DMS53 treated with DMSO at 0.1 percent for 48 hours (cell line): ENCODE data around the gene BTBD3.

ENCODE experiments used
- DNase-seq: peaks from one replicate; lab custom pipeline; 2025; ENCODE audit not compliant: unreplicated experiment; lab: John Stamatoyannopoulos, UW

Gene BTBD3

DNA sequence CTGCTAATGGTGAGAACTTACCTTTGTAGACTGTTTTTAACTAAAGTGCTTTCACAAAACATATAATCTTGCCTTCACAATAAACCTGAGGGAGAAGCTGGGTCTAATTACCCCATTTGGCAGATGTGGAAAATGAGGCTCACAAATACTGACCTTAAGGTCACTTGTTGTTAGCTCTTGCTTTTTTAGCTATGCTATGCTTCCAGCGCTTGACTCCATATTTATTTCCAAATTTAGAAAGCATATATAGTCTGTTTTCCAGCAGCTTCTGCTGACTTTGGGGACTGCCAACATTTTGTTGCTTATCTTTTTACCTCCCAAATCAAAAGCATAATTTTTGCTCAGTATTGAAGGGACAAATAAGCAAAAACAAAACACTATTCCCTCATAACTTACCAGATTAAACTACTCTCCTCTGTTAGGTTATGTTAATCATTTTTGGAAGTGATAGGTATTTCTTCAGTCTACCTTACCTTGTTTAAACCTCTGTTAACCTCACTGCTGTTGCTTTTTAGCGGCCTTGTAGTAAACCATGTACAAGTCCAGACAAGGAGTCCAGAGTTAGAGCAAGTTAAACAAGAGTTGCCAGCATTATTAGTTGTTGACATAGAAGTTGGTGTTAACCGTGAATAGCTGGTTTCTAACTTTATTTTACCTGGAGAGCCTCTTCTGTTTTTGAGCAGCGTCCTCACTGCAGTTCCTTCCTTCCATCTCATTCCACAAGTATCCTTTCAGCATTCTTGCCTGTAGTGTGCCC lies 4.9 kb upstream of the BTBD3 start:
- no peak for DNase-seq

DNA sequence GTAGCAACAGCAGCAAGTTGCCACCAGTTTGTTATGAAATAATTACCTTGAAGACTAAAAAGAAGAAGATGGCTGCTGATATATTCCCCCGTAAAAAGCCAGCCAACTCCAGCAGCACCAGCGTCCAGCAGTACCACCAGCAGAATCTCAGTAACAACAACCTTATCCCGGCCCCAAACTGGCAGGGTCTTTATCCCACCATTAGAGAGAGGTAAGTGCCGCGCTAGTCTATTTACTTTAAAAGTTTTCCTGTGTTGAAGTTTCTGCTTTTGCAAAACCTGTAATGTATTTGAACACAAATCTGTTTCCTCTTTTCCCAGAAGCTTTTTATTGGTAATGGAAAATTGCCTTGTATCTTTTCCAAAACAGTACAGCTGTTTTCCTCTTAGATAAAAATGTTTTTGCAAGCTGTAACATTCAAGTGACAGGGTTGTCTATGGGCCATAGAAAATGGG lies 725 bp downstream of the BTBD3 start:
- no peak for DNase-seq

DNA sequence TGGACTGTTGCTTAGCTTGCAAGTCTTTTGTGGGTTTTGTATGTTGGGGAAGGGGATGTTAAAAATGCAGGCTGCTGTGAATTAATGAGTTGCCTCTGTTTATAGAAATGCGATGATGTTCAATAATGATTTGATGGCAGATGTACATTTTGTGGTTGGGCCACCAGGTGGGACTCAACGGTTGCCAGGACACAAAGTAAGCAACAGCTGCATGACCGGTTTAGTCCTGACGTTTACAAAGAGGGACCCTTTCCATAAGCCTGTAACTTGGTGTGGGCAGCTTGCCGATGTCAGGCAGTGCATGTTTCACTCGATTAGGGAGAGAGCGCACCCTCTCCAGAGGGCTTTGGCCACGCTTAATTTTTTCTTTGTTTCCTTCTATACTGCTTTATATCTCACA lies 1.3 kb downstream of the BTBD3 start:
- DNase-seq, result peak; percentile 45

DNA sequence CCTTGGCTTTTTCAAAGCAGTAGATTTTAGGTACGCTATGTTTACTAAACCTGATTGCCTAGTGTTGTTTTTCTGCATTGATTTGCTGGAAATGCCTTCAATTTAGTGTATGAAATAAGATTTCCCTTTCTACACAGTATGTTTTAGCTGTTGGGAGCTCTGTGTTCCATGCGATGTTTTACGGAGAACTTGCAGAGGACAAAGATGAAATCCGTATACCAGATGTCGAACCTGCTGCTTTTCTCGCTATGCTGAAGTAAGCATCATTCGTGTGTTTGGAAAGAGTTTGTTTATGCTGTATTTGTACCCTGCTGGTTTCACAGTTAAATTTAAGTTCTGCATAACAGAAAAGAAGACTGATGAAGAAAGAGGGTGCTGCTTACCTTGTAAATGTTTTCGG lies 1.9 kb downstream of the BTBD3 start:
- DNase-seq, result no peak

DNA sequence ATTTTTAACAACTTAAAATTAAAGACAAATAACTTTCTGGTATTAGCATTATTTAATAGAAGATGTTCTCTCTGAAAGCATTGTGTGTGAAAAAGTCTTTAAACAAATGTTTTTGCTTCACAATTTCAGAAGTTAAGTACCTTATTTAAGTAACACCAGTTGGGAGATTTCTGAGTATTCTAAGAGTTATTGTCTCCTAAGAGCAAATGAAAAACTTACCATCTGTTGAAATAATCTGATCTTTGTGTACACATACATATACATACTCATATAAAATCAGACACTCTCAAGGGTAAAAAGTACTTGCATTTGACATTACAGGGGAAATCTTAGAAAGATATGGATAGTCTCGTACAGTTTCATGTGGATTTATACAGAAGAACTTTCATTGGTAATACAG lies 2.4 kb downstream of the BTBD3 start:
- DNase-seq, result no peak

DNA sequence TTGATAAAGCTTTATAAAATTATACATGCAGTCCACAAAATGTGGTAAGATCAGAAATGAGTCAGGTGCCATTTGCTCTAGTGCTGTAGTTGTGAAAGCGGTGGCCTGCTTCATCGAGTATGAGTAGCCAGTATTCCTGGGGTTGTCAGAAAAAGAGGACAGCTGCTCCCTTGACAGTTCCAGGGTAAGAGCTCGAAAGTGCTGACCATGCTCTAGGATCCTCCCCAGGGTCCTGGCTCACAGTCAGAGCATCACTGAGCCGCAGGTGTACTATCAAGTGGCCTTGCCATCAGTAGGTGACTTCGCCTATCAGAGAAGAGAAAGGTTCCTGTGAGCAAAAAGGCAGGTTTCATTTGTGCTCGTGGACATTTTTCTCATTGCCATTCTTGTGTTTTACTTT lies 3.6 kb downstream of the BTBD3 start:
- no peak for DNase-seq

DNA sequence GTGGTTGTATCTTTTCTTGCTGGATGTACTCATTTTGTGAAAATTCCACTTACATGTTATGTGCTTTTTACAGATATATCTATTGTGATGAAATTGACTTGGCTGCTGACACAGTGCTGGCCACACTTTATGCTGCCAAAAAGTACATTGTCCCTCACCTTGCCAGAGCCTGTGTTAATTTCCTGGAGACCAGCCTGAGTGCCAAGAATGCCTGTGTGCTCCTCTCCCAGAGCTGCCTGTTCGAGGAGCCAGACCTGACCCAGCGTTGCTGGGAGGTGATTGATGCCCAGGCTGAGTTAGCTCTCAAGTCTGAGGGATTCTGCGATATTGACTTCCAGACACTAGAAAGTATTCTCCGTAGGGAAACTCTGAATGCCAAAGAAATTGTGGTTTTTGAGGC lies 4.9 kb downstream of the BTBD3 start:
- no peak for DNase-seq

DNA sequence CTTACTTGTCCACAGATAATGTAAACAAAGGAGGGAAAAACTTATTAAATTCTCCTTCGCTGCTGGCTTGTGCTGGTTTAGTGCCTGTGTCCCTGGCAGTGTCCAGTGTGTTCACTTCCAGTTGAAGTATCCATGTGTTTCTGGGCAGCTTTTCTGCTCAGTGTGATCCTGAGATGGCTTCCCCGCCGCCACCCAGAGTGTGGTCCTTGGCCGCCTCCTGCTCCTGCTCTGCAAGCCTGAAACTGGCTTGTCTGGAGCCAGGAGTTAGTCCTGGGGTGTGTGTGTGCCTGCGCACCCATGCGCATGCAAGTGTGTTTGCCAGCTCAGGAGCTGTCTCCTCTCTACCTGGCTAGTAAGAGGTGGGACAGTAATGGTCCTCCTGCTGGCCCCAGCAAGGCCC lies 7.2 kb downstream of the BTBD3 start:
- DNase-seq, result no peak

DNA sequence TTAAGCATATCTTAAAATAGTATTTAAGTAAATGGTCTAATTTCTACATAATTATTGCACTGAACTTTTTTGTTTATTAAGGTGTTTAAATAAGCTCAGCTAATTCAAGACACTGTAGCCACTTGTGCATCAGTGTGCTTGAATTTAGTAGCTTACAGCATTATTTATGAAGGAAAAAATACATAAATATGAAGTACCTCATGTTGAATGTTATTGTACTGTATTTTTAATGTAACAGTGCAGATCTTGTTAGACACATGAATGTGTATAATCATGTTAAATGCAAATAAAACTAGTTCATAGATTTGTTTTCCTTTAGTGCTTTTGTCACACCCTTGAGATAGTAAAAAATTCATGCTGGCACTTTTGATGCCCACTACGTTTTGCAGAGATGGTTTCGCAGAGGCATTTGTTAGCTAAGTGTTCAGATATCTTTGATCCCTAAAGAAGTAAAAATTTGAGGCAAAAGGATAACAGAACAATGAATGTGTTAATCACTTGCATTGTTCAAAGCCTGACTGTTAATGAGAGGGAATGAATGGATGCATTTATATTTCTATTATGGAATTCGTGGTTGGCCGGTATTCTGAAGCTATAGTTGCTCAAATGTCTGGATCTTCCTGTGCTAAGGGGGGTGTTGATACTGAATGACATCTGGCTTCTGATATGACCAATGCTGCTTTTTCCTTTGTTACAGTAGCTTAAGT lies 8.8 kb downstream of the BTBD3 start:
- DNase-seq, result no peak

DNA sequence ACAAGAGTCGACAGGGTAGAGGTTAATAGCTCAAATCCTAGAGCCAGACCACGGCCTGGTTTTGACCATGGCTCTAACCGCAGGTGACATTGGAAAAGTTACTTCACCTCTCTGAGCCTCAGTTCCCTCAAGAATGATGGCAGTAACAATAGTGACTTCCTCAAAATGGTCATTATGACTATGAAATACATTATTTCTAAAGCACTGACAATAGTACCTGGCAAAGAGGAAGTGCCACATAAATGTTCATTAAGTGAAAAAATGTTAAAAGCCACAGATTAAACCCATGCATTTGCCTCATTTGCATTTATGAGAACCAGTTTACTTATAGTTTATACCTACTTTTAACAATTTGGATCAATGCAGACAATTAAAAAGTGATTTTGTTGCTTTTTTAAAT lies 12.3 kb downstream of the BTBD3 start:
- no peak for DNase-seq

DNA sequence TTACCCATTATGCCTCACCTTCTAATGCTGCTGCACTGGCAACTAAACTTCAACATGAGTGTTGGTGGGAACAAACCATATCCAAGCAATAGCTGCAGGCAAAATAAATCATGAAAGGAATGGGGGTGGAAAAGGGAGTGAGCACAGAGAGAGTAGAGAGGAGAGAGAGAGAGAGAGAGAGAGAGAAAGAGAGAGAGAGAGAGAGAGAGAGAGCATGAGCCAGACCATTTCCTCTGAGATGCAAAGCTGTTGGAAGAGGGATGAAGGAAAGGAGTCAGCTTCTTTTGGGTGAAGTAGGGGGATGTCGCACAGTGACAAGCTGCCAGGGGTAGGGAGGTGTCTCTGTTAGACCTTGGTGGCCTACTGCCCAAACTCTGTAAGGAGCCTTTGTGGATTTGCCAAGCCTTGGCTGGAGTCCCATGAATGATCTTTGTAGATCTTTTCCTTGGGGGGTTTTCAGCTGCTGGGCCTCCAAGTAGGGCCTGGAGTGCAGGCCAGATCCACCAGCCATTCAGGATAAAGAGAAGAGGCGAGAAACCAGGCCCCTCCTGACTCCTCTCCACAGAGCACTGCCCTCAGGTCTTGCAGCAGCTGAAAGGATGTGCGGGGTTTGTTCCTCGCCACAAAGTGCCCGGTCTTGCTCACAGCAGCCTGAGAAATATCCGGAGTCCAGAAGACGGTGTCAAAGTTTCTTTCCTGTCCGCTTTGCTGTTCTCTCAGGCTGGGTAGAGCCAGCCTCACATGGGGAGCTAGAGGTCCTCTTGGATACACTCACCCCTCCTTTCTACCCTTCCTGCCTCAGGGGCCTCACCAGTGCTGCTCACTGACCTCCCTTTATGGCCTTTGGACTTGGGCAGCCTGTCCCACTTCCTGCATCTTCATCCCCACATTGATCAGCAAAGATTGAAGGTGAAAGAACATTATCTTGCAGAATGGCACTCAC lies 17.8 kb downstream of the BTBD3 start:
- peak; percentile 17 for DNase-seq

DNA sequence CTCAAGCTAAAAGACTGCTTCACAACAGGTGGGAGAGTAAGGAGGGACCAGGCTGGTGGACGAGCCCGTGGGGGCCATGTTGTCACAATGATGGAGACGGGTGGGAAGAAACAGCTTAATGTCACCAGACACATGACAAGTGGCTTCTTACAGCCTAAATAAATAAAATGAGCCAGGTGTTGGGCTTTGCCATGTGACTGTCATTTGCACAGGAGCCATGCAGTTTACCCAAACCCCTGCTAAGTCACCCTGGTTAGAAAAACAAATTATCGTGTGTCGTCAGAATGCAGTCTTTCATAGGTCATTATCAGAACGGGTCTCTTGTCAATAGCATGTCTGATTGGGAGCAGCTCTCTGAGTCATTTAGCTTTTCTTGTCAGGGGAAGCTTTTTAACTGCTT lies 18.5 kb downstream of the BTBD3 start:
- DNase-seq, result peak; percentile 88

DNA sequence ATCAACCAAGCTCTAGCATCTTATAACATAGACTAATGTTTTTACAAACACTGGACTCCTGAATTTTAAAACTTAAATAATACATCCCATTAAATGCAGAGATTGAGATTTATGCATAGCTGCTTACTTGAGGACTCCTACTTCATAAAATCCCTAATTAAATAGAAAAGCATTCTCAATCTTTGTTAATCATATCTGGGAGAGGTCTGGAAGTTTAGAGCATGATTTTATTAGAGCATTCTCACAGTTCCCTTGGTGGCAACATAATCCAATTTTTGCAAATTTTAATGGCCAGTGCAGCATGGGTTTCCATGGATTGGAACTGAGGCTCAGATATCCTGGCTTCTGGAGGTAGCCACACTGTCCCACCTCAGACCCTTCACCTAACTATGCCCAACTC lies 19.5 kb downstream of the BTBD3 start:
- no peak for DNase-seq

DNA sequence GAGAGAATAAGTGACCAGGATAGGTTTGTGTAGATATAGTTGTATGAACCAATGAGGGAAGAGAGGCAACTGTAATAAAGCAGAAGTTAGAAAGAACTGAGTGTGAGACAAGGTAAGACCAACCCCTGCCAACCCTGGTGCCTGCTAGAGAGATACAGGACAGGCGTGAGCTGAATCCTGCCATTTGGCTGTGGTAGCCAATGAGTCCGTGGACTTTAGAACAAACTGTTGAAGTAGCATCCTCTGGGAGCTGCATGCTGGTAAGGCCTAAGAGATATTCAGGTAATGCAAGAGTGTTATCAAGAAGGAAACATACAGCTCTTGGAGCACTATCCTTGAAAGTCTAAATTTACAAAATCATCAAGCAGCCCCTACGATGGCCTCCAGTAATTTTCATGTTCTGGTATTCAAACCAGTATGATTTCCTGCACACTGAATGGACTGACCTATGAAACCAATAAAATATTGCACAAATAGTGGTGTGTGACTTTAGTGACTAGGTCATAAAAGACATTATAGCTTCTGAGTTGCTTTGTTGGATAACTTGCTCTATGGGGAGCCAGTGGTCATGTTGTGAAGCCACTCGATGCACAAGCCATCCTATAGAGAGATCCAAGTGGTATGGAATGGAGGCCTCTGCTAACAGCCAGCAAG lies 24.0 kb downstream of the BTBD3 start:
- DNase-seq, result no peak

DNA sequence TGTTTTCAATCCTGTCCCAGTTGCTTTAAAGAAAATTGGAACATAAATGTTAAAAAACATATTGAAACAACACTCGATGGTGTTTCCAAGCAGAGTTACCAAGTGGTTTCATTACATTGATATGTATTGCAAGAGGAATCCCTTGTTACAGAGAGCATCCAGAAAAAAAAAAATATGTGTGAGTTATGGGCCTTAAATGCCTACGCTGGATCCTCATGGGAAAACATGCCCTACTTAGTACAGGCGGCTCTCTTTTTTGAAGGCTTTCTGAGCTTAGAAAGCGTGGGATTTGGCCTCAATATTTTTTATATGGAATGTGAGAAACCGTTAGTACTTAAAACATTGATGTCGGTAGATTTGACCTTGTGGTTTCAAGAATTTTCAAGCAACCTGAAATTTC lies 26.1 kb downstream of the BTBD3 start:
- DNase-seq, result no peak

DNA sequence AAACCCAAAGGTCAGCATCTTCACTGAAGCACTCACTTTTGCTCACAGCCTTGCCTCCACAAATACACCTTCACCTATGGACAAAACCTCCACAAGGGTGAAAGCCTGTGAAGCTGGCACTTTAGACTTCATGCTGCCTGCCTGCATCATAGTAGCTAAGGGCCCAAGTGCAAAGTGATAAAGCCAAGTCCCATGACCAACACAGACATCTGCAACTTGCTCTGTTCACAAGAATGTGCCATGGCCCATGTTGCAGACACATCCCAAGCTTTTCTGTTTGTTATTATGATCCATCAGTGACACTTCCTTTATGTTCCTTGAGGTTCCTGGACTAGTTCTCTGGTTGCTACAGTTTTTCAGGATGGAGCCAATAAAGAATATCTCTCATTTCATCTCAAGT lies 31.1 kb downstream of the BTBD3 start:
- no peak for DNase-seq

DNA sequence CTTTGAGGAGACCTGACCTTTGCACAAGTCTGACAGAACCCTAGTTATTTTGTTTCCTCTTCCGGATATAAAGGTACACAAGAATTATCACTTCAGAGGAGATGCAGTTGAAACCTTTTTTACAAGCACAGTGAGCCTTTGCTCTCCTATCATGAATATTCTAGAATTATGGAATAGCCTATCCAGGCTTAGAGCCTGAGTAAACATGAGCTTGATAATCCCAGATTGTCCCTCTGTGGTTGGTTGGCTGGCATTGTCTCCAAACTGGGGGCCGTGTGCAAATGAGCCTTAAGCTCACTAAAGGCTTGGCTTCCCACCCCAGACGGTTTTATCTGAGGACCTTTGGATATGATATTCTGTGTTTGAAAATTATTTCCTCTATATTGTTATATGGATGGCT lies 32.0 kb downstream of the BTBD3 start:
- DNase-seq, result no peak

DNA sequence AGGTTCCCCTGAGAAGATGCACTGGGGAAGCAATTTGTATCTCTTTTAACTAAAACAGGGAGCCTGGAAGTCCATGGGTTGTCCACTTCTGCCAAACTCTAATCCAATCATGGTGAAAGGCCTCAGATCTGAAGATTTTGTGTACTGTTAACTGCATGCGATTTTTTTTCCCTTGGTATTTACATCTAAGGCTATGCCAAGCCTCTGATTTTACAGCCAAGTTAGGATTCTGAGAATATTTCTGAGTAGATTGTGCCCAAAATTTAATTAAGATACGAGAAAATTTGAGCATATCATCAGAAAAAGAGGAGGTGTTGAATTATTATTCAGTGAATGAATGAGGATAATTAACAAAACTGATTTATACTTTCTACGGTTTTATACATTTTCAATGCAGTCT lies 34.0 kb downstream of the BTBD3 start:
- no peak for DNase-seq

DNA sequence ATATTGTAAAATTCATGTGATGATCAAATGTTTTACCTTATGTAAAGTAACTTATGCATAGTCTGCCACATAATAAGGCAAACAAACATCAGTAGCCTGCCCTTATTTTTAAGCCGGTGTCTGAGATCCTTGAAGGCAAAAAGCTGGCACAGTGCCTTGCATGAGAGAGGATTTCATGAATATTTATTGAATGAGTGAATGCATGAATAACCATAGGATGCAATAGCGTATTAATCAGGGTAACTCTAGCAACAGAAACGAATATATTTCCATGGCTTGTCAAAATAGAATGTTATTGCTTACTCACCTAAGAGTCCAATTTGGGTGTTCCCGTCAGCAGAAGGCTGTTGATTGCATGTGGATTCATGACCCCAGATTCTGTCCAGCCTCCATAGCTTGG lies 34.9 kb downstream of the BTBD3 start:
- DNase-seq, result no peak

DNA sequence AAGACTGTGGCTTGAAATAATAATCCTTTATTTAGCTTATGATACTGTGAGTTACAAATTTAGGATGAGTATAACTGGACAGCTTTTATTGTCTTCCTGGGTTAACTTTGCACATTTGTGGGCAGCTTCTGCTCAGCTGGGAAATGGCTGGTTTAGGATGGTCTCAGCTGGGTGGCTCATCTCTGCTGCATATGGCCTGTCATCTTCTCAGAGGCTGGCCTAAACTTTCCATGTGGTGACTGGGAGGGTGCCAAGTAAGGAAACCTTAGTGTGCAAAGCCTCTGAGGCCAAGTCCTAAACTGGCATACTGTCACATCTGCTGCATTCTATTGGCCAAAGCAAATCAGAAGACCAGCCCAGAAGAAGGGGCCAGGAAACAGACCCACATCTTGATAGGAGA lies 40.2 kb downstream of the BTBD3 start:
- no peak for DNase-seq

DNA sequence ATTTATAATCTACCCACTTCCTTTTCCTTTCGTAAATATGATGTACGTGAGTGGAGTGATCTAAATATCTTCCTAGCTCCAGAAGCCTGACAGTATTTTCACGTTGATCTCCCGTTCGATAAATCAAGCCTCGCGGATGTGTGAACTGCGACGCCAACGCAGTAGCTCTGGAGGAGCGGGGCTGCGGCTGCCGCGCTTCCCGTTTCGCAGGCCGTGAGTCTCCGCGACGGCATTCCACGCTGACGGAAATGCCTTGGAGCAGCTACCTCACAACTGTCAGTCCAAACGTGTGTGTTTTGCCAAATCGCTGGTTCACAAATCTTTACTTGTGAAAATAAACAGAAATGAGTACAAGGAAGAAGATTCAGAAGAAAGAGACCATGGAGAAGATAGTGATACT lies 41.2 kb downstream of the BTBD3 start:
- DNase-seq, result no peak
